Testis (tissue), 2 donors: ENCODE results near the gene TLE1.

Source experiments
- POLR2A ChIP-seq: fragments of 450-650 bp; IDR thresholded peaks from one replicate; pipeline ENCODE4 v1.6.1; 2017; ENCODE audit warnings: antibody characterized with exemption, mild to moderate bottlenecking, moderate library complexity
- TF ChIP-seq, protein P1 (sequence below), 3 experiments: fragments of 450-650 bp in 2 of 3; fragments of 200-600 bp in 1 of 3; sonication (generic) in 1 of 3; IDR thresholded peaks; one replicate each; pipeline ENCODE4 v1.5.1; 2016 to 2019; ENCODE audit warnings: antibody characterized with exemption in 3 of 3, mild to moderate bottlenecking in 2 of 3, moderate library complexity in 1 of 3

- TF ChIP-seq, protein P1, sequence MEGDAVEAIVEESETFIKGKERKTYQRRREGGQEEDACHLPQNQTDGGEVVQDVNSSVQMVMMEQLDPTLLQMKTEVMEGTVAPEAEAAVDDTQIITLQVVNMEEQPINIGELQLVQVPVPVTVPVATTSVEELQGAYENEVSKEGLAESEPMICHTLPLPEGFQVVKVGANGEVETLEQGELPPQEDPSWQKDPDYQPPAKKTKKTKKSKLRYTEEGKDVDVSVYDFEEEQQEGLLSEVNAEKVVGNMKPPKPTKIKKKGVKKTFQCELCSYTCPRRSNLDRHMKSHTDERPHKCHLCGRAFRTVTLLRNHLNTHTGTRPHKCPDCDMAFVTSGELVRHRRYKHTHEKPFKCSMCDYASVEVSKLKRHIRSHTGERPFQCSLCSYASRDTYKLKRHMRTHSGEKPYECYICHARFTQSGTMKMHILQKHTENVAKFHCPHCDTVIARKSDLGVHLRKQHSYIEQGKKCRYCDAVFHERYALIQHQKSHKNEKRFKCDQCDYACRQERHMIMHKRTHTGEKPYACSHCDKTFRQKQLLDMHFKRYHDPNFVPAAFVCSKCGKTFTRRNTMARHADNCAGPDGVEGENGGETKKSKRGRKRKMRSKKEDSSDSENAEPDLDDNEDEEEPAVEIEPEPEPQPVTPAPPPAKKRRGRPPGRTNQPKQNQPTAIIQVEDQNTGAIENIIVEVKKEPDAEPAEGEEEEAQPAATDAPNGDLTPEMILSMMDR (IDR thresholded peaks at IDR 0.05) = no peak
- no peak for TF ChIP-seq POLR2A
Measured at GRCh38 chr9:81559709-81560108, 129.6 kb downstream of the TLE1 start.
